NT2/D1 (cell line): ENCODE measurements around the gene TLK1.

Source experiments
- SUZ12 ChIP-seq: IDR thresholded peaks from 2 replicates; pipeline ENCODE4 v1.6.1; 2011; ENCODE audit not compliant: insufficient read length, insufficient read depth; ENCODE audit errors: extremely low read depth
- YY1 ChIP-seq: IDR thresholded peaks from 2 replicates; pipeline ENCODE4 v1.6.1; 2011; ENCODE audit not compliant: insufficient read length, insufficient read depth
- ZNF274 ChIP-seq: IDR thresholded peaks from 2 replicates; pipeline ENCODE4 v1.6.1; 2011; ENCODE audit warnings: mild to moderate bottlenecking, low read depth, low read length

DNA sequence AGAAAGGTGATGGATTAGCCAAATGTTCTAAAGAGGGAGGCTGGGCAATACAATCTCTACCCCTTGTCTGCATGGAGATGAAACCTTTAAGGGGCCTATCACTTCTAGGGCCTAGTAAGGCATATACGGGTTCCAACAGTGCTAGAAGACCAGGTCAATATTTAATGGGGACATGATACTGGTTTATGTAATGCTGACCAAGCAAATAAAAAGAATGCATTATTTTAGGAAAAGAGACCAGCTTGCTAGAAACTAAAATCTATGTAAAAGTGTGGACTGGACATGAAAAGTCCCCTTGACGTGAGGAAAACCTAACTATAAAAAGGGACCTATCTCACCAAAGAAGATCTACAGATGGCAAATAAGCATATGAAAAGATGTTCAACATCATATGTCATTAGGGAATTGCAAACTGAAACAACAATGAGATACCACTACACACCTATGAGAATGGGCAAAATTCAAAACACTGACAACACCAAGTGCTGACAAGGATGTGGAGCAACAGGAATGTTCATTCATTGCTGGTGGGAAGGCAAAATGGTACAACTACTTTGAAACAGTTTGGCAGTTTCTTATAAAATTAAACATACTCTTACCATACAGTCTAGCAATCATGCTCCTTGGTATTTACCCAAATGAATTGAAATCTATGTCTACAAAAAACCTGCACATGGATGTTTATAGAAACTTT is 45.9 kb upstream of the TLK1 start:
- no peak for TF ChIP-seq ZNF274
- no peak for TF ChIP-seq YY1
- no peak for TF ChIP-seq SUZ12
